NCI-H1930 (cell line): Measurements from ENCODE around the gene ZC3H8.
"Not testable (repeated sequence)": the region's sequence is repeated elsewhere in the genome, so short reads cannot be mapped to it uniquely, and the experiment has no call there.

ENCODE experiments used
- DNase-seq, 2 experiments: peaks; one replicate each; lab custom pipeline; 2025; lab: John Stamatoyannopoulos, UW

The ZC3H8 gene

GRCh38 chr2:112254466-112255240 lies at the start of gene ZC3H8:
TSS of gene ZC3H8 (minus strand) at chr2:112255042. CDS start at chr2:112254981, 61 bp downstream.
- DNase-seq: peak; percentile 85 to 90

GRCh38 chr2:112304298-112304941 lies 49.6 kb upstream of the ZC3H8 start:
- no peak for DNase-seq

- no peak for DNase-seq
Observed at GRCh38 chr2:112301973-112302372, 47.1 kb upstream of the ZC3H8 start.

- no peak for DNase-seq
Observed at GRCh38 chr2:112301171-112301584, 46.3 kb upstream of the ZC3H8 start.

GRCh38 chr2:112296407-112296806 lies 41.6 kb upstream of the ZC3H8 start:
- DNase-seq: no peak

GRCh38 chr2:112295407-112296078 lies 40.7 kb upstream of the ZC3H8 start:
- DNase-seq: no peak

- DNase-seq: no peak
Observed at GRCh38 chr2:112293636-112294401, 39.0 kb upstream of the ZC3H8 start.

- DNase-seq: no peak
Observed at GRCh38 chr2:112290648-112291047, 35.8 kb upstream of the ZC3H8 start.

- DNase-seq: no peak
Observed at GRCh38 chr2:112290088-112290487, 35.2 kb upstream of the ZC3H8 start.

- DNase-seq: not testable (repeated sequence)
Observed at GRCh38 chr2:112283535-112283934, 28.7 kb upstream of the ZC3H8 start.

- DNase-seq: not testable (repeated sequence)
Observed at GRCh38 chr2:112282066-112282465, 27.2 kb upstream of the ZC3H8 start.

- no peak for DNase-seq
Observed at GRCh38 chr2:112277596-112278220, 22.9 kb upstream of the ZC3H8 start.

GRCh38 chr2:112276954-112277353 lies 22.1 kb upstream of the ZC3H8 start:
- DNase-seq: no peak

GRCh38 chr2:112275887-112276773 lies 21.3 kb upstream of the ZC3H8 start:
- peak; percentile 74 to 83 for DNase-seq

GRCh38 chr2:112275311-112275886 lies 20.6 kb upstream of the ZC3H8 start, which contains the start of gene ZC3H6:
TSS of gene ZC3H6 (plus strand) at chr2:112275597. CDS start at chr2:112275995, 398 bp downstream.
- DNase-seq: peak; percentile 93 to 98

GRCh38 chr2:112273349-112273748 lies 18.5 kb upstream of the ZC3H8 start:
- DNase-seq: no peak

GRCh38 chr2:112272669-112273068 lies 17.8 kb upstream of the ZC3H8 start:
- DNase-seq: no peak

GRCh38 chr2:112268547-112268946 lies 13.7 kb upstream of the ZC3H8 start:
- no peak for DNase-seq

- no peak for DNase-seq
Observed at GRCh38 chr2:112262876-112263275, 8.0 kb upstream of the ZC3H8 start.

- no peak for DNase-seq
Observed at GRCh38 chr2:112260295-112260625, 5.4 kb upstream of the ZC3H8 start.
